HG03432 (cell line): Measurements from ENCODE around the gene LDB2.

Source experiments
- ATAC-seq: cut with Tn5 transposase; IDR thresholded peaks from one replicate; pipeline ENCODE4 v1.9.1; 2021; ENCODE audit warnings: mild to moderate bottlenecking, moderate library complexity; ENCODE audit not compliant: unreplicated experiment

The LDB2 gene

DNA sequence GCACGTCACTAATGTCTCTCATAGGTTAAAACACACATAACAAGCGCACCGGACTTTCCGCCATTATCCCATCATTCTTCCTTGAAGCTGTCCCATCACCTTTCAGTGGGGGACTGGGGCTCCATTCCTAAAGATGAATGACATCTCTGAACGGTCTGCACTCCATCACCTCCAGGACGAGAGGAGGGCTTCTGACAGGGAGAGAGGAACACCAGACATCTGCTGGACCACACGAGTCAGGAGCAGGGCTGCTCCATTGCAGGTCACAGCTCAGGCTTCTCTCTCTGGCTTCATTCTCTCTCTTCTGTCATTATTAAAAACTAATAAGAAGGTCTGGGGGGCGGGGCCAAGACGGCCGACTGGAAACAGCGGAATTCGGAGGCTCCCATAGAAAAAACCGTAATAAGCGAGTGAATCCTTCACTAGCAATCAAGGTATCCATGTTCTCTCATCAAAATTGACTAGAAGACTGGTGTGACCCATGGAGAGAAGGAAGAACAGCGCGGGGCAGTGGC, 289.8 kb downstream of the LDB2 start:
- ATAC-seq: no peak

DNA sequence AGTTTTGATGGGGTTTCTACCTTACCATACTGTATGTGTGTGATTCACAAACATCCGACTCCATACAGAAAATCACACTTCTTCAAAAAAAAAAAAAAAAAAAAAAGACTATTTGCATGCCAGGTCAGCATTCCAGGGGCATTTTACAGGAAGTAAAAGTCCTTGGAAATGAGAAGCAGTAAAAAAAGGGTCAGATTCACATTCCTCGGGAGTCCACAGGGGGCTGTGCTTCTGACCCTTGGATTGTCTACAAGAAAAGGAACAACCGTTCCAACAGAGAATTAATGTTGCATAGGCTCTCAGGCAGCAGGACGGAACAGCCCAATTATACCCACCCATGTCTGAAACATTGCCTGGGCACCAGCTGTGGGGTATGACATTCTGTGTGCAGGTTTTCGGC, 290.3 kb downstream of the LDB2 start:
- ATAC-seq: no peak

DNA sequence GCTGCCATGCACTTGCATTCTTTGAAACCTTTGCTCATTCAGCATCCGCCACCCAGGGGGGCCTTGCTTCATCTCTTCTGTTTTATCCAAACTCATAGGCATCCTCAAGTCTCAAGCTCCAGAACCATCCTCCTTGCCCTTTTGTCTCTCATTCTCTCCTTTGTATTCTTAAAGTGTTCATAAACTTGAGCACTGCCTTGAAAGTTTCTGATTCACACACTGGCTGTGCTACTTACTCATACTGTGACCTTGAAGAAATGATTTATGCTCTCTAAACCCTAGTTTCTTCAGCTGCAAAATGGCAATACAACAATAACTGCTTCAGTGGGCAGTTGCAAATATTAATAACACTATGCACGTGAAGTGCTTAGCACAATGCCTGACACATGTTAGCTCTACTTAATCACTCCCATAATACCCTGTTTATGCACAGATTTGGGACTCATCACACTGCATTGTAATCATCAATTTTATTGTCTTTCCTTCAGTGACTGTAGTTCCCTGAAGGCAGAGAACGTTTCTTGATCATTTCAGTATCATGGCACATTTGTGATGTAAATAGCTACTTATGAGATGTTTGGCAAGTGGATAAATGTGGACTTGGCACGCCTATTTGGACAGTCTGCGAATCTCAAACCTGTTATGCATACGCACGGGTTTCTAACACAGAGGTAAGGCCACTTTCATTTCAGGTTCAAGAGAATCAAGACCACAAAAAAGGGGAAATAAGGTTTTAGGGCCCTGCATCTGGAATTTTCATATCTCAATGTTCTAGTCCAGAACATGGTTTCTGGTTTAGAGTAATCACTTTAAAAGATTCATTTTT, 291.0 kb downstream of the LDB2 start:
- no peak for ATAC-seq

DNA sequence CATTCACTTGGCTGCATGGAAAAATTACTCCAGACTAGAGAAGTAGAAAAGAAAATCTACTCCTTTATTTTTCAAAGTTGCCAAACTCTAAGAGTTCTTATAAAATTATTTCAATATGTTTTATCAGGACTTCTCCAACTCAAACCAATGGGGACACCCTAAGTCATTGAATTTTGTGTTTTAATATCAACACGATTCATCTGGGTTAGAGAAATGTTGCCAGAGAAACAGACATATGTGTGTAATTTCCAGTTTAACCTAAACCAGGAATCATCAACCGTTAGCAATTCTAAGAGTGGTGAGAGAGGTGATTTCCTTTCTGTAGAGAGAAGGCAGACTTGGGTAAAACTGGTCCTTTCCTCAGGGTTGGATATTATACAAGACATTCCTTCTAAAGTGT, 291.8 kb downstream of the LDB2 start:
- ATAC-seq: no peak

DNA sequence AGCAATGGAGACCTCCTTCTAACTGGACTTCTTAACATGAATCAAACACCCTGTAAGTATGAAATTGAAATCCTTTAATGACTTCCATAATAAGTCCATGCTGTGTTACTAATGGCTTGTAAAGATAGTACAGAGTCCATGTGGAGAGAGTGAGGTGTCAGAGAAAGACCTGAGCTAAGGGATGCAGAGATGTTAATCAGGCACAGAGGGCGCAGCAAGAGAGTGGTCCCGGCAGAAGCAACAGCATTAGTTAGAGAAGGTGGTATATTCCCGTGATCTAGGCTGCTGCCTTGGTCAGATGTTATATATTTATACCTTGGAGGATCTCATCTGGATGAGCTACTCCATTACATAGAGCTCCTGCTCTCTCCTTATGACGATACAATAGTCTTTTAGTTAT, 295.3 kb downstream of the LDB2 start:
- ATAC-seq: no peak

DNA sequence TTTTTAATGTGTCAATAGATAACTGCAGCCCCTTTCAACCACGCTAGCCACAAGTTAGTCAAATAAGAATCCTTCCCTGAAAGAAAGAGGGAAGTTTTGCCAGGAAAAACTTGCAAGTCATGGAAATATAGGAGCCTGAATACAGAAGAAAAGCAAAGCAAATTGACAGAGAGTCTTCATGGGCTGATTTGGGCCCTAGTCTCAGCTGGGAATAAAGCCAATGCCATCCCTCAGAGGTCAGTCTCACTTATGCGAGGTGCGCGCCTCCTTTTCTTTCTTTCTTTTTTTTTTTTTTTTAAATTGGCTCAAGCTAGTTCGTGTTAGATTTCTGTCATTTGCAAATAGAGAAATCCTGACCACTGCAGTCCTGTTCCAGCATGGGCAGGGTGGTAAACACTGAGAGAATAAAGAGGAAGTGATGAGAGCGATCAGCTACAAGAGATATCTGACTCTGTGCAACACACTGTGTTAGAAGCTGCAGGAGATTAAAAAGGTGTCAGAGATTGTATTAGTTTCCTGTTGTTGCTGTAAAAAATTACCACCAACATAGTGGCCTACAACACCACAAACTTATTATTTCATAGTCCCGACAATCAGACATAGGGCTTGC, 299.7 kb downstream of the LDB2 start:
- peak; percentile 48 for ATAC-seq

DNA sequence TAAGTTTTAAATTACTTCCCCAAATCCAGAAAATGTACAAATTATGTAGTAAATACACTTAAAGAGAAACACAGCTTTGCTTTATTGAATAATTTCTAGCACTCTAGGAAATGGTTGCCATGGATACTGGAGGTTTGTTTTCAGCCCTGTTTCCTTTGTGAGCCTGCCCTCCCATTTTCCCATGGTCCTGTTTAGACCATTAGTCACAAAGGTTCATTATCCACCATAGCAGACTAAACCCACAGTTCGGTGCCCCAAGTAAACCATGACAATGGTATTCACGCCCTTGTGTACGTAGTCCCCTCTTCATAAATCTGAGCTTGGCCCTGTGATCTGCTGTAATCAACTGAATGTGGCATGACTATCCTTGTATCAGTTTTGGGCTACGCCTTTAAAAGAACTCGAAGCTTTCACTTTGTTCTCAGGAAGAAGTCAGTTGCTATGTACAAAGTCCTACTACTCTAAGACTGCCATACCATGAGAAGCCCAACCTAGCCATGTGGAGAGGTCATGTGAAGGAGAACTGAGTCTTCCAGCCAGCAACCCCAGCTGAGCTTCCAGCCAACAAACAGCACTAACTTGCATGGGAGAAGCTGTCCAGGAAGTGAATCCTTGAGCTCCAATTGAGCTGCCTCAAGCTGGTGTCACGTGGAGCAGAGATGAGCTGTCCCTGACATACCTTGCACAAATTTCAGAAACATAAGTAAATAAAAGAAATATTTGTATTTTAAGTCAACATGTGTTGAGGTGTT, 300.4 kb downstream of the LDB2 start:
- no peak for ATAC-seq

DNA sequence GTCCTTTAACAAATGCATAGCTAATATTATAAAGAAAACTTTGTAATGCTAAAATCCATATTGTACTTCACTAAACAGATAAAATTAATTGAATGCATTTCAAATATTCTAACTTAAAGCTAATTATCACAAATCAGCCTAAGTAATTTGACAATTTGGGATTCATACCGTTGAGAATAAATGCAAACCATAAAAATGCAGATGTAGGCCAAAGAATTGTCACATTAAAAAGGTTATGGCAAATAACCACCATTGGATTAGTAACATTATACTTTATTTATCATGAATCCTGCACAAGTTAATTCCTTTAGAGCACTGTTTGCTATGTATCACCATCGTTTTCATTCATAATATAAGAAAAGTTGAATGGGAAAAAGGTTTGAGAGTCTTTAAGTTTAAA, 301.0 kb downstream of the LDB2 start:
- ATAC-seq: no peak

DNA sequence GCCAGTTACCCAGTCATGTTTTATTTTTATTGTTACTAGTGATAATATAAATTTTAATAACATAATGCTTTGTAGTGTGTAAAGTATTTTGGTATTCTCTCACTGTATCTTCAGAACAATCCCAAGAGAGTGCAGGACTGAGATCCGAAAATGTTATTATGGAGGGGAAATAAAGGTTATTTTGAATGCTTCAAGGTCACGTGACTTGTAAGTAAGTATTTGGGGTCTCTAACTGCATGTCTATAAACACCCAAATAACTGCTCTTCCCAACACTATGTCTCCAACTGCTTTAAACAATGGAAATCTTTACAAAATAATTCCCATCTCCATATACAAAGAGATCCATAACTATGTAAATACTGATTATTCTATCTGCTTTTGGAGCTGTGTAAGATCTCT, 302.2 kb downstream of the LDB2 start:
- ATAC-seq: no peak

DNA sequence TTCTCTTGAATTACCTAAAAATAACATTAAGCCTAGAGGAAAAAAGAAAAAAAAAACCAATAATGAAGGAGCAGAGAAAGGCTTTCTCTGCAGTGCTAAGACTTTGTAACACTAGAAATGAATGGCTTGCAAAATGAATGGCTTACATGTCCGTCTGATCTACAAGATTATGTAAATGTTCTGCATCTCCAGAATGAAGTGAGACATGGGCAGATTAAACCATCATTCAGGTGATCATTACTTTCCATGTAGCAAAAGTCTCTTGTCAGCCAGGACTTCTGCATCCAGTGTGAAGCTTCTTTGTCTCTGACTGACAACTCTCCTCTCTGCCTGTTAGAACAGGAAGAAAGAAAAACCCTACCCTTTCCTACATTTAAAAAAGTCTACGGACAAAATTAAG, 304.3 kb downstream of the LDB2 start:
- no peak for ATAC-seq

DNA sequence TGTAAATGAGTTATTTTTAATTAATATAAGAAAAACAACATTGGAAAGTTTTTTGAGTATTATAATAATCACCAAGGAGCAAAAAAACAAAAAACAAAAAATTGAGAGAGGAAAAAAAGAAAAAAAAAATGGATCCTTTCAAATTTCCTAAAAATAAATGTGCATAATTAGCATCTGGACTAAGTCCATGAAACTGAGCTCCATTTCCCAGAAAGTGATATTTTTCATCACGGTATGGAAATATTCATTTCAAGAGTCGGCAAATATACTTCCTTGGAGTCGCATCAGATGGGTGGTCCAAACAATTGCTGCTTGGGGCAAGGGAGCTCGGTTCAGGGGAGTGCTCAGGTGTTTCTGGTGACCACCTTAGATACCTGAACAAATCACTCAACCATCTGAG, 305.1 kb downstream of the LDB2 start:
- no peak for ATAC-seq

DNA sequence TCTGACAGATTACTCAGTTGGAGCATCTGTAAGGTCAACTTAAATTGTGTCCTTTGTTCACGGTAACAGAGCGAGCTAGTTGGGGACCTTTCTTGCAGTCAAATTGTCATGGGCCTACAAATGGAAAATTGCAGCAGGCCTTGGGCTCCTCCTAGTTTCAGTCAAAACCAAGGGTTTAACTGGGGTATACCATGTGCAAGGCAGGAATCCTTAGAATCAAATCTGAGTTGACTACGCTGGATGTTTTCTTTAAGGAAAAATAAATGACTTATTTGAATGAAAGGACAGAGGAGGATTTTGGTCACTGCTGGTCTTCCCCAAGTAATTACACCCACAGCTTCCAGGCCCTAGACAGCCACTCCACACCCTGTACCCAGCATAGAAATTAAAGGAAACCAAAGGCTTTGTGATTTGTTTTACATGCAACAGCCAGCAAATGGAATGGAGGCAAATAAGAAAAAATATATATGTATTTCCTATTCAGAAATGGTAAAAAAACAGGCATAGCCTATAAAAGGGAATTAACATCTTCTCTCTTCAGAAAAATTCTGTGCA, 307.1 kb downstream of the LDB2 start:
- no peak for ATAC-seq

DNA sequence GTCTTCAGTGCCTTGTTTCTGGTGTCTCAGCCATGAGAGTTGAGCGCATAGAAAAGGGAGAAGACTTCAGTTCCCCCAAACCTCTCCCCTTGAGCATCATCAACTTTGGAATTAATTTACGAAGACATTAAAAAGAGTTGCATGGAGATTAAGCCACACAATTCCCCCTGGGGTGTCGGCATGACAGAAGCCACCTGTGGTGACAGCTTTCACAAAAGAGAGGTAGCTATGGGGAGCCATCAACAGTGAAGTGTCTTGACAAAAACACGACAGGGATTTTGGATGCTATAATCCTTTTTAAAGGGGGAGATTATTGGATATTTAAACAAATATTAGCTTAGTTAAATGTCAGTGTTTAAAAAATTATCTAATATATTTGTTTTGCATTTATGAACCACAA, 307.6 kb downstream of the LDB2 start:
- ATAC-seq: no peak

DNA sequence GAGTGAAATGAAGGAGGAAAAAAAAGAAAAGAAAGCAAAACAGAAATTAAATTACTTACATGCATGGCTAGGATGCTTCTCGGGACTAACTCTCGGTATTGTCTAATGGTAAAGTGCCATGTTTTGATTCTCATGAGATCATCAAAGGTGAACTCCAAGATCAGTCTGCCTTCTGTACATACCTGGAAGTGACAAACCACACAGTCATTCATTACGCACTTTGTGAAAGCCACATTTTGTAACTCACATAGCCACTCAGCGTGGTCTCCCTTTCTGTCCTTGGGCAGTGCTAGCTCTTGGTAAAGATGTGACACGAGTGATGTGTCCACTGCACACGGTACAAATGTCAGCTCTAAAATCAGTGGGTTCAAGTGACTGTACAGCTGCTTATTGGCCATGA, 309.8 kb downstream of the LDB2 start:
- ATAC-seq: no peak

DNA sequence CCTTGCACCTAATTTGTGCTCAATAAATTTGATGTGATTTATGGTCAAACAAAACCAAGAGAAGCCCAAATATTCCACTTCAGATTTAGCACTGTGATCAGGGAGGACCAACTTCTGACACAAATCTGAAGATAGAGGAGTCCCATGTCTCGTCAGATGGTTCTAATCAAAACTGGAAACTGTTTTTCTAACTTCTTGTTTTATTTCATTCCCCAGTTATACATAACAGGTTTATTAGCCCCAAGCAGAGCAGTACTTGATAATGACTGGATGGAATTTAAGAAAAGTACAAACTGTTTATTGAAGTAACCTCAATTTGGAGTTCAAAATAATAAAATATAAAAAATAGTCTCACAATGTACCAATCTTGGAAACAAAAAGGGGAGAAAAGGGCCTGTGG, 310.3 kb downstream of the LDB2 start:
- ATAC-seq: no peak

DNA sequence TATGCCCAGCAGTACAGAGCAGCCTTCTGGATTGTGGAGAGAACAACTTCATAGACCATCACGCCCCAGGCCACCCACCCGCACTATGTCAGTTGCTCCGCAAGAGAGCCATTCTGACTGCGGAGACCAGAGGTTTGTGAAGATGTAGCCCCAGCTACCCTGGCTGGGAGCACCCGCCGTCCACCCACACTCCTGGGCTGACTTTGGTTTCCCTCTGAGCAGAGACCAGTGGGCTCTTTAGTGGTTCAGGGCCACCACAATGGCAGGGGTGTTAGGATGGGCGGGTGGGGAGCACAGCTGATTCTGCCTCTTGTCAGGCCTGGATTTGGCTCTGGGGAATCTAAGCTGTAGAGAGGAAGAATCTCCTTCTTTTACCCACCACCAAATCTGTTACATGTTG, 313.4 kb downstream of the LDB2 start:
- no peak for ATAC-seq

DNA sequence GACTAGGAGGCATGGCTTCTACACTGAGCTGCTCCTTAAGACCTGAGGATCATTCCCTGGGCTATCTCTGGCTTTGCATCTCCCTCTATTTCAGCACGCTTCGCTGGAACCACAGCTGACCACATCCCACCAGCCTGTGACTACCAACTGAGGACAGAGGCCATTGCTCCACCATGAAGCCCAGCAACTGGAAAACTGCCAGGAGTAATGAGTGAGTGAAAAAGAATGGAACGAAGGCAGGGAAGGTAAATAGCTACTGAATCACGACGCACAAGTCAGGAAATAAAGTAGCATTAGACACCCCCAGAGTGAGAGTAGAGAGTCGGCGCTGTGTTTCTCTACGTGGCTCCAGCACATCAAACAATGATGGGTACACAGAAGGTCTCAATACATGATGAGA, 314.7 kb downstream of the LDB2 start:
- ATAC-seq: no peak

DNA sequence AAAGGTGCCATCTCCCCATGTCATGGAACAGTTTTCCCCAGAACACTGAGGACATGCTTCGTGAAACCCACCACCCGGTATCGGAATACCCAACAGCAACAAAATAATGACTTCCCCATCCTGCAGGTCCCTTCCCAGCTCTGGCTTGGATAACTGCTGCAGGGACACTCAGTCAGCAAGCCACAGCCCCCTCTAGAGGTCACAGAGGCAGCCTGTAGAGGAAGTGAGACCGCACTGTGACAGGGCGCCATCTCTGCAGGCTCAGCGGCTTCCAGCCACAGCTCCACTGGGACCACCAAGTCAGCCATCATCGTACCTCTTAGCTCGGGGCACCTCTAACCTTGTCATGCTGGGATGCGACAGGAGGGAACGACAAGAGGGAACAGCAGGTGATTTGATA, 315.9 kb downstream of the LDB2 start:
- ATAC-seq: no peak

DNA sequence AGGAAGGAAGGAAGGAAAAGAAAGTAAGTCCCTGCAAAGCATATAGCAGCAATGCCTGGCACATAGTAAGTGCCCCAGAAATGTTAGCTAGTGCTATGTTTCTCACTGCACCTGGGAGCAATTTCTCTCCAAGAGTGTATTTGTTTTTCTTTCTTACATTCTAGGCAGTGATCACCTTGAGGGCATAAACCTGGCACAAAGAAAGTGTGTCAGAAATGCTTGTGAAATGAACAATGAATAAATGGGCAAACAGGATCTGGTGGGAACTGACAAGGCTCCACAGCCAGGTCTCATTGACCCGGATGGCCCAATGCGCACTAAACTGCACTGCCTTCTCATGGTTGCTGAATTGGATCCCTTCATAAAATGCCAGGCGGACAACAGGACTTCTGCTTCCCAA, 316.4 kb downstream of the LDB2 start:
- no peak for ATAC-seq

DNA sequence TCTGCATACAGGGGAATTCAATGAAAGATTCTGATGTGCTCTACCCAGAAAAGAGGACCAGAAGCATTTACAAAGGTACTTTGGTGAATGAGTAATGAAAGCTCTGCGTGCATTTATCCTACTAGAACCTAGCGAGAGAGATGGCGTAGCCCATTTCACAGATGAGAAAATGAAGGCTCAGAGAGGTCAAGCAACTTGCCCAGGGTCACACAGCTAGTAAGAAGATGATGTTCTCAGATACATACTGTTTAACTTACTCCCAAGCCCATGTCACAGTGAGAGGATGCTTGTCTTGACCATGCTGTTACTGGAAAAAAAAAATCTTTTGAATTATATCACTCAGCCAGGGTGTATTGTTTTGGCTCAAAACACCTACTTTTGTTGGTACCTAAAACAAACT, 317.3 kb downstream of the LDB2 start:
- no peak for ATAC-seq

DNA sequence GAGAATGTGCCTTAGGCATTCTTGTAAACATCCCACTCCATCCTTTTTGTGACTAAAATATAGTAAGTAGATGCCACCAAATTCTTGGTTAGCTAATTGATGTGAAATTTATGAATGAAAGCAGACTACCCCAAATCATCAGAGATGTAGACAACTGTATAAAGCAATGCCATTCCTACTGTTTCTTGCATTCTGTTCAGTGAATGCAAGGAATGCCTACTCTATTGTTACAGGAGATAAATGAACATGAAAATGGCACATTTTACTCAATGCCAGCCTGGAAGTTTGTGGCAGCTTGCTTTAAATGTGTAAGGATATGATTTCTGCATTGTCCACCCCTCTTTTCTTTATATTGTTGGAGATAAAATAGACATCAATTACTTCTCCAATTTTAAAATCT, 317.9 kb downstream of the LDB2 start:
- no peak for ATAC-seq

DNA sequence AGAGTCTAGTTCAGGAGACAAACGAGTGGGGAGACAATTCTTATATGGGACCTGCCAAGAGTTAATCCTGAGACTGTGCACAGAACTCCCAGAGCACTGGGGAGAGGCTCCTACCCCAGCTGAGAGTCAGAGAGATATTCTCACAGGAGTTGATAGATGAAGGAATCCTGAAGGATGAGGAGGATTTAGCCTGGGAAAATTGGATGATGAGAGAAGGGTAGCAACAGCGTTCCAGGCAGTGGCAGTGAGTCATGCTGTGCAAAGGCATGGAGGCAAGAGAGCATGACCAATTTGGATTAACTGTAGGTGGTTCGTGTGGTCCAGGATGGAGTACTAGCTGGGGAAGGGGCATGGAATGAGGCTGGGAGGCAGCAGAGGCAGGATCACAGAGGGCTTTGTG, 318.6 kb downstream of the LDB2 start:
- ATAC-seq: no peak
